ENCODE measurements around the gene ABTB2.
A peak's percentile ranks its signal among the peaks of the same experiment; 100 is the strongest.
"Not testable (repeated sequence)": the region's sequence is repeated elsewhere in the genome, so short reads cannot be mapped to it uniquely, and the experiment has no call there.

ABTB2 gene

DNA sequence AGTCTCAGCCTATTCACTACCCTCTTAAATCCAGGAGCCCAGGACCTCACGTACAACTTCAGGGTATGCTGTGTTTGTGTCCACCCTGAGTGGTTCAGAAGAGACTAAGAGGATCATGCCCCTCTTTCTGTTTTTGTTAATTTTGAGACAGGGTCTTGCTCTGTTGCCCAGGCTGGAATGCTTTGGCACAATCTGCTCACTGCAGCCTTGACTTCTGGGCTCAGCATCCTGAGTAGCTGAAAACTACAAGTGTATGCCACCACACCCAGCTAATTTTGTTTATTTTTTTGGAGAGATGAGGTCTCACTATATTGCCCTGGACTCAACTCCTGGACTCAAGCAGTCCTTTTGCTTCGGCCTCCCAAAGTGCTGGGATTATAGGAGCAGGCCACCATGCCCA, 133.9 kb downstream of the ABTB2 start:
- Mint-ChIP-seq H3K4me3 (no peak overlapping the region), H3K27me3 (peaks cover 16% of the 10 kb centered on the region), H3K27ac (no peak overlapping the region), H3K9me3 (no peaks in the 10 kb centered on the region), H3K4me1 (peaks cover 13% of the 10 kb centered on the region)
- DNase-seq, result no peak
- no peak for ATAC-seq

DNA sequence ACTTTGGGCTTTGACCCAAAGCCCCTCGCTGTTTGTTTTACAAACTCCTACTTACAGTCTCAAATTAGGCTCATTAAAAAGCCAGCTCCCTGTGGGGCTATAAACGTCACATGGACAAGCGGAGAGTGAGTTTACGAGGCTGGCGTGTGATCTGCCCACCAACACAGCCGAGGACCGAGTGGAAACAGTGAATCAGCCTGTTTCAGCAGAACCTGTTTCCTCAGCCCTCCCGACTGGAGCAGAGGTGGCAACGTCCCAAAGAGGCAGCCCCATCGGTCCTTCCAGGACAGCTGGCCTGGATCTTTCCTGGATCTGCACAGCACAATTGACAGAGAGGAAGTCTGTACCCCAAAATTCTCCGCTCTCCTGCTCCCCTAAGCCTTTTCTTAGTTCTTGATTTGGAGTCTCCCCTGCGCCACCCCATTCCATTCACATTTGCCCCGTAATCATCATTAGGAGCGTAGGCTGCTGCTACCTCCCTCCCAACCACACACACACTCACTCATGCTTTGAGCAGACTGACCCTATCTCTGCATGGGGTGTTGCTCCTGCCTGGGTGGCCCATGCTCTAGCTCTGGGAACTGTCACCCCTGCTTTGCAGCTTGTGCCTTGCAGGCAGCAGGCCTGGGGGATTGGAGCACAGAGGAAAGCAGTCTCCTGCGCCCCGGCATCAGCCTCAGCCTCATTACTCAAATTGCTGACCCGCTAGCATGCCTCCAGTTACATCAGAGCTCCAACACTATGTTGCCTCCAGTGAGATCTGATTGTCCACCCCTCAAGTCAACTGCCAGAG, 134.6 kb downstream of the ABTB2 start:
- DNase-seq, result no peak
- no peak overlapping the region for H3K4me3 Mint-ChIP-seq
- H3K4me1 Mint-ChIP-seq, result peaks cover 13% of the 10 kb centered on the region
- no peak overlapping the region for H3K27ac Mint-ChIP-seq
- no peaks in the 10 kb centered on the region for H3K9me3 Mint-ChIP-seq
- no peak for ATAC-seq
- H3K27me3 Mint-ChIP-seq, result peaks cover 21% of the 10 kb centered on the region

DNA sequence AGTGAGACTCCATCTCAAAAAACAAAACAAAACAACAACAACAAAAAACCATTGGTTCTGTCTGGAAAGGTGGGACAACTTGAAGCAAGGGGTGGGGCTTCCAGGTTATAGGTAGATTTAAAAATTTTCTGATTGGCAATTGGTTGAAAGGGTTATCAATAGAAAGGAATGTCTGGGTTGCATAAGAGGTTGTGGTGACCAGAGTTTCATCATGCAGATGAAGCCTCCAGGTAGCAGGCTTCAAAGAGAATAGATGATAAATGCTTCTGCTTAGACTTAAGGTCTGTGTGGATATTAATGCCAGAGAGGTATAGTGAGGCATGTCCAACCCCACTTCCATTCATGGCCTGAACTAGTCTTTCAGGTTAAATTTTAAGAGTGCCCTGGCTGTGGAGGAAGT, 135.8 kb downstream of the ABTB2 start:
- Mint-ChIP-seq H3K4me1 (peaks cover 13% of the 10 kb centered on the region), H3K9me3 (no peaks in the 10 kb centered on the region), H3K4me3 (no peak overlapping the region), H3K27ac (no peak overlapping the region), H3K27me3 (peaks cover 24% of the 10 kb centered on the region)
- ATAC-seq (no peak), DNase-seq (no peak)

DNA sequence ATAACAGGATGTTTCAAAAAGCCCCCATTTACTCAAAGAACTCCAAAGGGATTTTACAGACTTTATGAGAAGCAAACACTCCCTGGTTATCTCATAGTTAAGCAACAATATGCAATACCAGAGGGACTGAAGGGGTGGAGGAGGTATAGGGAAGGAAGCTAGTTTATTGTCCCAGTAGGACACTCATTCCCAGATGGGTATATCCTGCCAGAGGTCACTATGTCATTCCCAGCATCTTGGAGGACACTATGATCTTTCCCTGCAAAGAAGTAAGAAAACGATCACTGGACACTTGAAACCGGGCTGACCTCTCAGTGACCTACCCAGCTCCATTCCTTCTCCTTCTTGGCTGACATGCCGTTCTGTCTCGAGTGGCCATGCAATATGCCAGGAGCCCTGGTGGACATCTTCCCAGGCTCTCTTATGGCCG, 137.9 kb downstream of the ABTB2 start:
- H3K27ac Mint-ChIP-seq, result no peak overlapping the region
- no peak overlapping the region for H3K4me3 Mint-ChIP-seq
- peaks cover 24% of the 10 kb centered on the region for H3K27me3 Mint-ChIP-seq
- DNase-seq (no peak), ATAC-seq (no peak)
- H3K9me3 Mint-ChIP-seq, result no peaks in the 10 kb centered on the region
- H3K4me1 Mint-ChIP-seq, result peaks cover 17% of the 10 kb centered on the region

DNA sequence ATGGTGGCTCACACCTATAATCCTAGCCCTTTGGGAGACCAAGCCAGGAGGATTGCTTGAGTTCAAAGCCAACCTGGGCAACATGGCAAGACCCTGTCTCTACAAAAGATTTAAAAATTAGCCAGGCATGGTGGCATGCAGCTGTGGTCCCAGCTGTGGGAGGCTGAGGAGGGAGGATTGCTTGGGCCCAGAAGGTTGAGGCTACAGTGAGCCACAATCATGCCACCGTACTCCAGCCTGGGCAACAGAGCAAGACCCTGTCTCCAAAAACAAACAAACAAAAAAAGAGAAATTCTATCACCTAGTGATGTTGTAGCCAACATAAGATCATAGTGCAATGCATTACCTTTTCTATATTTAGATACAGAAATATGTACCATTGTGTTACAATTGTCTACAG, 138.5 kb downstream of the ABTB2 start:
- ATAC-seq (no peak), DNase-seq (no peak)
- Mint-ChIP-seq H3K27ac (no peak overlapping the region), H3K4me1 (peaks cover 21% of the 10 kb centered on the region), H3K27me3 (peaks cover 19% of the 10 kb centered on the region), H3K4me3 (no peak overlapping the region), H3K9me3 (no peaks in the 10 kb centered on the region)

DNA sequence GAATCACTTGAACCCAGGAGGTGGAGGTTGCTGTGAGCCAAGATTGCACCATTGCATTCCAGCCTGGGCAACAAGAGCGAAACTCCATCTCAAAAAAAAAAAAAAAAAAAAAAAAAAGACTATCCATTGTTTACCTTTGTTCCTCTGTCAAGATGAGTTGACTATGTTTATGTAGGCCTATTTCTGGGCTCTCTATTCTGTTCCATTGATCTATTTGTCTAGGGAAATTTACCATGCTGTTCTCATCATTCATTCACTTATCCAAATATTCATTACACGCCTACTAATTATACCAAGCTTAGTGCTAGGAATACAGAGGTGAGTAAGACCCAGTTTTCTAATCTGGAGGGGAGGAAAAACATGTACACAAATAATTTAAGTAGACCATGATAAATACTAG, 139.1 kb downstream of the ABTB2 start:
- H3K9me3 Mint-ChIP-seq, ATAC-seq, DNase-seq, H3K4me3 Mint-ChIP-seq, H3K27ac Mint-ChIP-seq: not testable (repeated sequence)
- Mint-ChIP-seq H3K4me1 (peaks cover 24% of the 10 kb centered on the region), H3K27me3 (peaks cover 14% of the 10 kb centered on the region)

DNA sequence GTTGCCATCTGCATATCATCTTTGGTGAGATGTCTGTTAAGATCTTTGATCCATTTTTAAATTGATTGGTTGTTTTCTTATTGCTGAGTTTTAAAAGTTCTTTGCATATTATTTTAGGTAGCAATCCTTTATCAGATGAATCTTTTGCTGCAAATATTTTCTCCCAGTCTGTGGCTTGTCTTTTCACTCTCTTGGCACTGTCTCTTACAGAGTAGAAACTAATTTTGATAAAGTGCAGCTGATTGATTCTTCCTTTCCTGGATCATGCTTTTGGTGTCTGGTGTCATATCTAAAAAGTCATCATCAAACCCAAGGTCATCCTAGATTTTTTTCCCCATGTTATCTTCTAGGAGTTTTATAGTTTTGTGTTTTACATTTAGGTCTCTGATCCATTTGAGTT, 139.7 kb downstream of the ABTB2 start:
- Mint-ChIP-seq H3K27me3 (peaks cover 8% of the 10 kb centered on the region), H3K4me1 (peaks cover 22% of the 10 kb centered on the region), H3K4me3 (no peak overlapping the region), H3K9me3 (no peaks in the 10 kb centered on the region), H3K27ac (no peak overlapping the region)
- no peak for ATAC-seq
- DNase-seq, result no peak

DNA sequence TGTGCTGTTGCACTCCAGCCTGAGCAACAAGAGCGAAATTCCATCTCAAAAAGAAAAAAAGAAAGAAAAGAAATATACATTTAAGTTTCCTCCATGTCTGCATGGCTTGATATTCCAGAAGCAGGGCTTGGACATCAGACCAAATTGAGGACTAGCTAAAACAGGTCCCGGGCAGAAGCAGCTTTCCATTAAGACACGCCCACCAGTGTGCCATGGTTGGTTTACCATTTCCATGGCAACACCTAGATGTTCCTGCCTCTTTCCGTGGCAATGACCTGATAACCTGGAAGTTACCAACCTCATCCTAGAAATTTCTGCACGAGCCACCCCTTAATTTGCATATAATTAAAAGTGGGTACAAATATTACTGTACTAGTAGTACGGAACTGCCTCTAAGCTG, 141.1 kb downstream of the ABTB2 start:
- Mint-ChIP-seq H3K4me1 (peaks cover 20% of the 10 kb centered on the region), H3K4me3 (no peak overlapping the region), H3K9me3 (no peaks in the 10 kb centered on the region), H3K27ac (no peak overlapping the region), H3K27me3 (peaks cover 8% of the 10 kb centered on the region)
- no peak for DNase-seq
- ATAC-seq, result no peak

DNA sequence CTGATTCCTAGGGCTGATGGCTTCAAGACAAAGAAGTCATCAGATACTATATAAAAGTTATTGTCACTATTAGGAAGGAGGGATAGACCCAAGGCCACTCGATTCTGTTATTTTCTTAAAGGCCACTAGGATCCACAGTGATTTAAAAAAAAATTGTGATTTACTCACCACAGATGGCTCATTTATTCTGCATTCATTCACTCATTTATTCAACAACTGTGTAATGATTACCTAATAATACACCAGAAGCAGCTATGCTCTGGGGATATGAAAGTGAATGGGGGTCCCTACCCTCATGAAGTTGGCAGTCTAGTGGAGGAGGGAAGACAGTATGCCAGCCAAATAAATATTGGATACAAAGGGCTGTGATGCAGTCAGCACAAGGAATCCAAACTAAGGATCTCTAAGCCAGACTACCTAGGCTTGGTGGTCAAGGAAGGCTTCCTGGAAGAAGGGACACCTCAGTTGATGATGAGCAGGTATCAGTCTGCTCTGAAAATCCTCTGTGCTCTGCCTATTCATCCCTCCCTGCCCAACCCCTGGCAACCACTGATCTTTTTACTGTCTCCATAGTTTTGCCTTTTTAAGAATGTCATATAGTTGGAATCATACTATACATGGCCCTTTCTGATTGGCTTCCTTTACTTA, 141.9 kb downstream of the ABTB2 start:
- peaks cover 20% of the 10 kb centered on the region for H3K4me1 Mint-ChIP-seq
- no peak for ATAC-seq
- peaks cover 8% of the 10 kb centered on the region for H3K27me3 Mint-ChIP-seq
- H3K4me3 Mint-ChIP-seq, result no peak overlapping the region
- no peak for DNase-seq
- H3K27ac Mint-ChIP-seq, result no peak overlapping the region
- no peaks in the 10 kb centered on the region for H3K9me3 Mint-ChIP-seq

DNA sequence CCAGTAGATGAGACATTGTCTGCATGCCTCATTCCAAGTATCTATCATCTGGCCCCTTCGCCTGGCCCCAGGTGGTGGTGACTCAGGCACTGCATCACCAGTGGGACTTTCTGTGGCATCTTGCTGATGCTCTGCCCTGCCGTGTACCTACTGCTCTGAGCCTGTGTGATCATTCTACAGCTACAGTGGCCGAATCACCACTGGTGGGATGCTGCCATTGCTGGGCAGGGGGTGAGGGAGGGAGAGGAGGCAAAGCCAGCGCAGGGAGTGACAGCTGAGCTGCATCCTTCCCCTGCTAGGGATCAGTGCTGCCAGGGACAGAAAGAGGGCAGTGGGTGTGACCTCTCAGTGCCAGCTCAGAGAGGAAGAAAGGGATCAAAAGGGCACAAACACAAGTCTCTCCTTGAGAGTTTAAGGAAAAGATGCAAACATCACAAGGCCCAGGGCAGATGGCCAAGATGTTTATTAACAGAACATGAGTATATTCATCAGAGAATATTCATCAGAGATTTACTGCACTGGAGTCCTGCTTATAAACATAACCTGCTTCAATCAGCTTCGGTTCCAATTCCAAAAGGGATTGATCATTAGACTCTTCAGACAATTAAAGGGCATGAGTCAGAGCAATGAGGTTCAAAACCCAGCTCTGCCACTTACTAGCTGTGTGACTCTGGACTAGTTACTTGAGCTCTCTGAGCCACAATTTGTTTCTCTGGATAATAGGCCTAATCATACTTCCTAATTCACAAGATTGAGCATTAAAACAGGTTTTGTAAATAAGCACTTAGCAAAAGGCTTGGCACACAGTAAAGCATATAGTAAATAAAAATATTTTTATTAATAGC, 142.6 kb downstream of the ABTB2 start:
- peak; percentile 100 for ATAC-seq
- peaks cover 8% of the 10 kb centered on the region for H3K27me3 Mint-ChIP-seq
- peak overlapping the region in 1 of 2 donors; percentile 77 for H3K27ac Mint-ChIP-seq
- peaks cover 20% of the 10 kb centered on the region for H3K4me1 Mint-ChIP-seq
- H3K4me3 Mint-ChIP-seq, result peak overlapping the region; percentile 36 to 57
- no peaks in the 10 kb centered on the region for H3K9me3 Mint-ChIP-seq
- peak; percentile 70 to 86 for DNase-seq

DNA sequence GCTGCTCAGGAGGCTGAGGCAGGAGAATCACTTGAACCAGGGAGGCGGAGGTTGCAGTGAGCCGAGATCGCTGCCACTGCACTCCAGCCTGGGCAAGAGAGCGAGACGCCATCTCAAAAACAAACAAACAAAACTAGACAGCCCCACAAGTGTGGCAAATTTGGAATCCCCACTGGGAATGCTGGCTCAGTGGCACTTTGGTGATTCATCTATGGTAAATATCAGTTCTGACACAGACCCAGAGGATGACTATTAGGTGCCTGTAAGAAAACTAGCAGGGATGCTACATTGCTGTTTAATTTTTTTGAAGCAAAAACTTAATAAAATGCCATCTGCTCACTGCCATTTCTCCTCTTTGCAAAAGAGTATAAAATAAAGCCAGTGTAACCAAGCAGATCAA, 144.4 kb downstream of the ABTB2 start:
- no peaks in the 10 kb centered on the region for H3K9me3 Mint-ChIP-seq
- H3K4me3 Mint-ChIP-seq, result no peak overlapping the region
- DNase-seq (no peak), ATAC-seq (no peak)
- peaks cover 5% of the 10 kb centered on the region for H3K27me3 Mint-ChIP-seq
- no peak overlapping the region for H3K27ac Mint-ChIP-seq
- H3K4me1 Mint-ChIP-seq, result peaks cover 28% of the 10 kb centered on the region

DNA sequence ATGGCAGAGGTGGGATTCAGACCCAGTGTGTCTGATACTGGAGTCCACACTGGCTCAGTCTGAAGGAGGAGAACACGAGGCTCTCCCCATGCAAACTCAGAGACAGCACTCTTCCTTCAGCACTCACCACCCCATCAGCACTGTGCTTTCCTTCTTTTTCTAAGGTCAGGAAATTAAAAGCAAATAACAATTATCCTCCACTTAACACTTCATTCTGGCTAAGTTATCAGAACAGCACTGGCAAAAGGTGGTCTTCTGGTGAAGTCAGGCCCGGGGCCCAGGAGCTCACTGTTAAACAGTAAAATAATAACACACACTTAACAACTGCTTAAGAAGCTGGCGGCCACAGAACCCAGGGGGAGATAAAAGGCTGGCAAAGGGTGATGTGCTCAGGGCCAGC, 145.2 kb downstream of the ABTB2 start:
- no peak overlapping the region for H3K4me3 Mint-ChIP-seq
- H3K4me1 Mint-ChIP-seq, result peaks cover 36% of the 10 kb centered on the region
- H3K27ac Mint-ChIP-seq, result no peak overlapping the region
- H3K9me3 Mint-ChIP-seq, result no peaks in the 10 kb centered on the region
- DNase-seq (no peak), ATAC-seq (no peak)
- no peaks in the 10 kb centered on the region for H3K27me3 Mint-ChIP-seq

DNA sequence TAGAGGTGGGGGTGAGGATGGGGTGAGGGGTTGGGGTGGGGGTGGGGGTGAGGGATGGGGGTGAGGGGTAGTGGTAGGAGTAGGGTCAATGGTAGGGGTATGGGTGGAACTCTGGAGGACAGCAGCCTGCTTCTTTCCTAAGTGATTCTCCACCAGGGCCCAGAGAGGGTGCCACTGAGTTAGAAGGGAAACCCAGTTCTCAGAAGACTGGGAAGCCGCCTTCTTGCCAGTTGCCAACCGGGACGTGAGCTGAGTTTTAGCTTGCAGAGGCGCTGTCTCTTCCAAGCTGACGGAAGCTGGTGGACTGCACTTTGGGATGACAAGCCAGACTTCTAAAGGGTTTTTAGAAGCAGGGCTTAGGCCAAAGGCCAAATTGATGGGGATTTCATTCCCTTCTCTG, 148.0 kb downstream of the ABTB2 start:
- DNase-seq (no peak), ATAC-seq (peak; percentile 42)
- no peaks in the 10 kb centered on the region for H3K9me3 Mint-ChIP-seq
- no peak overlapping the region for H3K4me3 Mint-ChIP-seq
- H3K27me3 Mint-ChIP-seq, result peaks cover 8% of the 10 kb centered on the region
- H3K4me1 Mint-ChIP-seq, result peaks cover 39% of the 10 kb centered on the region
- no peak overlapping the region for H3K27ac Mint-ChIP-seq

DNA sequence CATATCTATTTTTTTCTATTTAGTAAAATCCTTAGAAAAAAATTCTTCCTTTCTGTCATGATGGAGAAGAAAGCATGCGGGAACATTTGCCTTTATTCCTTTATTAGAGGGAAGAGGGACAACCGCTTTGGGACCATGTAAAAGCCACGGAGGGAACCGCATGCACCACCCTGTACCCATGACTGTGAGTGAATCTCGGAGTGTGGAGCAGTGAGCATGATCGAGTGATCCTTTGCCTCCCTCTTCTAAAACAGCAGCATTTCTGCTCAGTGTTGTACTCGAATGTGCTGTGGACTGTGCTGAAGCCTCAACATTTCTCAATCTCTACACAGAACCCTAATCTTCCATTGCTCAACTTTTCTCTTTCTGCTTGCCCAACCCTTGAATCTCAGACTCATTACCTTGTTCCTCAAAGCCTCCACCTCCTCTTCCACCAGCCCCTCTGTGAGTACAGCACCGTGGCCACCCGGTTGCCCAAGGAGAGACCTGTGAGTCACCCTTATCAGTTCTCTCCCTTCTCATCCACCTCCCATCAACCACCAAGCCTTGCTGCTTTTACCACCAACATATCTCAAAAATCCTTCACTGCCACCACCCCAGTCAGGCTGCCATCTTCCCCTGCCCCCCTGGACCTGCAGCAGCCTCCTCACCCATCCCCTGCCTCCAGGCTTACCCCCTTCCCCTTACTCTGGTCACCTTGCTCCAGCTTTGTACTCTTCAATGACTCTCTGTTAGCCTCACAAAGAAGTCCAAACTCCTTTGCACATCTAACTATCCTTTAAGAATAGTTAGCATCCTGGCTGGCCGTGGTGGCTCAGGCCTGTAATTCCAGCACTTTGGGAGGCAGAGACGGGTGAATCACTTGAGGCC, 149.3 kb downstream of the ABTB2 start:
- Mint-ChIP-seq H3K4me3 (no peak overlapping the region), H3K27ac (no peak overlapping the region), H3K9me3 (no peaks in the 10 kb centered on the region), H3K4me1 (peaks cover 36% of the 10 kb centered on the region), H3K27me3 (peaks cover 14% of the 10 kb centered on the region)
- ATAC-seq (peak; percentile 64), DNase-seq (no peak)
